MG63 (cell line): ENCODE results near the gene GPS2. TPM values are rescaled to one million over a fixed set of nuclear protein-coding genes. Genes with fewer than 3 reads are reported as not detected.
"Not testable (repeated sequence)": the region's sequence is repeated elsewhere in the genome, so short reads cannot be mapped to it uniquely, and the experiment has no call there.

Experiments used
- DNase-seq: peaks from one replicate; pipeline ENCODE4 v3.0.0-alpha.2; 2020
- H3K27me3 ChIP-seq: fragments of 250-450 bp; sonication (Bioruptor Pico); 2 replicates; pipeline ENCODE4 v1.5.1; 2020; ENCODE audit warnings: mild to moderate bottlenecking, moderate library complexity
- H3K36me3 ChIP-seq: fragments of 250-450 bp; sonication (Bioruptor Pico); 2 replicates; pipeline ENCODE4 v1.5.1; 2020; ENCODE audit warnings: mild to moderate bottlenecking, moderate library complexity
- H3K4me3 ChIP-seq: fragments of 250-450 bp; sonication (Bioruptor Pico); 2 replicates; pipeline ENCODE4 v1.5.1; 2020; ENCODE audit warnings: mild to moderate bottlenecking, moderate library complexity
- H3K9me3 ChIP-seq: fragments of 250-450 bp; sonication (Bioruptor Pico); 2 replicates; pipeline ENCODE4 v1.5.1; 2020; ENCODE audit warnings: mild to moderate bottlenecking, moderate library complexity
- total RNA-seq: library from RNA; depleted of rRNA; stranded (reverse); fragments of >200 nt; shearing (Covaris generic); gene quantifications from 2 replicates; pipeline ENCODE4 v1.2.3, GENCODE V29; 2014; ENCODE audit warnings: low replicate concordance

The GPS2 gene
- total RNA-seq, 1 experiment from 2014 or later = 37.3 TPM

DNA sequence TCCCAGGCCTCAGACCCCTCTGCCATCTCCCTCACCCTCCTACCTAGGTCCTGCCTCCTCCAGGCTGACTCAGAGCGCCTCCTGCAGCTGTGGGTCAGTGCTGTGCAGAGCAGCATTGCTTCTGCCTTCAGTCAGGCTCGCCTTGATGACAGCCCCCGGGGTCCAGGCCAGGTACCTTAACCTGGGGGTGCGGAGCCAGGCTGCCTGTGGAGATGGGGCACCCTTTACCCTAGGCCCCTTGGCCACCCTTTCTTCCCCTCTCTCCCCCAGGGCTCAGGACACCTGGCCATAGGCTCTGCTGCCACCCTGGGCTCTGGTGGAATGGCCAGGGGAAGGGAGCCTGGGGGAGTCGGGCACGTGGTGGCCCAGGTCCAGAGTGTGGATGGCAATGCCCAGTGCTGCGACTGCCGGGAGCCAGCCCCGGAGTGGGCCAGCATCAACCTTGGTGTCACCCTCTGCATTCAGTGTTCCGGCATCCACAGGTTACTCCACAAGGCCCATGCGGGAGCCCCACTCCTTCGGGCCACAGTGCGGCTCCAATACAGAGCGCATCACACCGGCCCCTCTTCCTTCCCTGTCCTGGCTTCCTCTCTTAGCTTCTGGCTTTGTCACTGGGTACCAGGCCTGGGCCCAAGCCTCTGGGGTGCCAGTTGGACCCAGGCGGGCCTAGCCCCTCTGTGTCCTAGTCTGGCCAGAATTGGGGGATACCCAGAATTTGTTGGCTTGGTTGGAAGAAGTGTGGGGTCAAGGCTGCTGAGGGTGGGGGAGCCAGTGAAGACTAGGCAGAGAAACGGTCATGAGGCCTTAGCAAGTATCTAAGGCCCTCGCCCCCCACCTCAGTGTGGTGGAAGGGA lies 31.8 kb upstream of the GPS2 start:
- DNase-seq = no peak
- no peaks in the 10 kb centered on the region for H3K9me3 ChIP-seq
- H3K36me3 ChIP-seq = no peaks in the 10 kb centered on the region
- no peaks in the 10 kb centered on the region for H3K27me3 ChIP-seq
- H3K4me3 ChIP-seq = no peak overlapping the region

DNA sequence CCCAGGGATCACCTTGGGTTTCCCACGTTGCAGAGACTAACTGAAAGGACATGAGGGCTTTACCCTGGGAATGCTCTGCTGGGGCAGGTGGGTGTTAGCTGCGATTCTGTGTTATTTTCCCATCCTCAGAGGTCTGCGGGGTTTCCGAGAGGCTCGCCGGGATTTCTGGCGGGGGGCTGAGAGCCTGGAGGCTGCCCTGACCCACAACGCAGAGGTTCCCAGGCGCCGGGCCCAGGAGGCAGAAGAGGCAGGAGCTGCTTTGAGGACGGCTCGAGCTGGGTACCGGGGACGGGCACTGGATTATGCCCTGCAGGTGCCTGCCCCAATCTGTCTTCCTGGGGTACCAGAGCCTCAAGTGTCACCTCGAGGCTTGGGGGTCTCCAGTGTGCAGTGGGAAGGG lies 28.1 kb upstream of the GPS2 start:
- Histone ChIP-seq H3K36me3 (no peaks in the 10 kb centered on the region), H3K4me3 (no peak overlapping the region), H3K27me3 (no peaks in the 10 kb centered on the region), H3K9me3 (no peaks in the 10 kb centered on the region)
- no peak for DNase-seq

DNA sequence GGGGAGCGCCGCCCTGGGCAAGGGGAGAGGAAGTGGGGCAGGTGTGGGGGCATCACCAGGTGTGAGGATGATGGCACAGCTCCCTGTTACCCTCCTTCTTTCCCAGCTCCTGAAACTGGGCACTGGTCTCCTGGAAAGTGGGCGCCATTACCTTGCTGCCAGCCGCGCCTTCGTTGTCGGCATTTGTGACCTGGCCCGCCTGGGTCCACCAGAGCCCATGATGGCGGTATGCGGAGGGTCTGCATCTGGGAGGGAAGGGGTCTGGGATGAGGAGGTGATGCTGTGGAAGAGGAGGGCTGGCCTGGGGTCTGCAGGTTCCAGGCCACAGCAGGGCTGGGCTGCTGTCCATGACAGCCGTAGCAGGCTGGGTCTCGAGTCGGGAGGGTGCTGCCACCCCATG lies 26.7 kb upstream of the GPS2 start:
- H3K27me3 ChIP-seq = no peaks in the 10 kb centered on the region
- DNase-seq = no peak
- no peaks in the 10 kb centered on the region for H3K36me3 ChIP-seq
- no peaks in the 10 kb centered on the region for H3K9me3 ChIP-seq
- no peak overlapping the region for H3K4me3 ChIP-seq

DNA sequence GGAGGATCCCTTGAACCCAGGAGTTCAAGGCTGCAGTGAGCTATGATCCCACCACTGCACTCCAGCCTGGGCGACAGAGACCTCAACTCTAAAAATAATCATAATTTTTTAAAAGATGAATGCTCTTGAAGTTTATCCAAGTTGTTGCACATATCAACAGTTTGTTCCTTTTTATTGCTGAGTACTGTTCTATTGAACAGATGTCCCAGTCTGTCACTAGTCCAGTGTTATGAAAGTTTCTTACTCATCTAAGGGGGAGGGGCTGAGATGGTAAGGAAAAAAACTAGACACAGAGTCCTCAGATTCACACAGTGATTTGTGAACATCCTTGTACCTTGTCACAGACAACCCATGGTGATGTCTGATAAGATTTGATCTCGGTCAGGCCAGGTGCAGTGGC lies 25.0 kb upstream of the GPS2 start:
- no peaks in the 10 kb centered on the region for H3K36me3 ChIP-seq
- no peaks in the 10 kb centered on the region for H3K9me3 ChIP-seq
- no peak for DNase-seq
- no peaks in the 10 kb centered on the region for H3K27me3 ChIP-seq
- no peak overlapping the region for H3K4me3 ChIP-seq

DNA sequence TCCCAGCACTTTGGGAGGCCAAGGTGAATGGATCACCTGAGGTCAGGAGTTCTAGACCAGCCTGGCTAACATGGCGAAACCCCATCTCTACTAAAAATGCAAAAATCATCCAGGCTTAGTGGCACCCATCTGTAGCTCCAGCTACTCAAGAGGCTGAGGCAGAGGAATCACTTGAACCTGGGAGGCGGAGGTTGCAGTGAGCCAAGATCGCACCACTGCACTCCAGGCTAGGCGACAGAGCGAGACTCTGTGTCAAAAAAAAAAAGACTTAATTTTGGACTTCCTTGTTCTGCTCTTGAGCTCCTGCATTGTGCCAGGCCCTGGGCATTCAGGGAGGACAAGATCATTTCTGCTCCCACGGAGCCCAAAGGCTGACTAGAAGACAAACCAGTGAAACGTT lies 22.4 kb upstream of the GPS2 start:
- not testable (repeated sequence) for H3K27me3 ChIP-seq, H3K9me3 ChIP-seq, H3K4me3 ChIP-seq, DNase-seq, H3K36me3 ChIP-seq

DNA sequence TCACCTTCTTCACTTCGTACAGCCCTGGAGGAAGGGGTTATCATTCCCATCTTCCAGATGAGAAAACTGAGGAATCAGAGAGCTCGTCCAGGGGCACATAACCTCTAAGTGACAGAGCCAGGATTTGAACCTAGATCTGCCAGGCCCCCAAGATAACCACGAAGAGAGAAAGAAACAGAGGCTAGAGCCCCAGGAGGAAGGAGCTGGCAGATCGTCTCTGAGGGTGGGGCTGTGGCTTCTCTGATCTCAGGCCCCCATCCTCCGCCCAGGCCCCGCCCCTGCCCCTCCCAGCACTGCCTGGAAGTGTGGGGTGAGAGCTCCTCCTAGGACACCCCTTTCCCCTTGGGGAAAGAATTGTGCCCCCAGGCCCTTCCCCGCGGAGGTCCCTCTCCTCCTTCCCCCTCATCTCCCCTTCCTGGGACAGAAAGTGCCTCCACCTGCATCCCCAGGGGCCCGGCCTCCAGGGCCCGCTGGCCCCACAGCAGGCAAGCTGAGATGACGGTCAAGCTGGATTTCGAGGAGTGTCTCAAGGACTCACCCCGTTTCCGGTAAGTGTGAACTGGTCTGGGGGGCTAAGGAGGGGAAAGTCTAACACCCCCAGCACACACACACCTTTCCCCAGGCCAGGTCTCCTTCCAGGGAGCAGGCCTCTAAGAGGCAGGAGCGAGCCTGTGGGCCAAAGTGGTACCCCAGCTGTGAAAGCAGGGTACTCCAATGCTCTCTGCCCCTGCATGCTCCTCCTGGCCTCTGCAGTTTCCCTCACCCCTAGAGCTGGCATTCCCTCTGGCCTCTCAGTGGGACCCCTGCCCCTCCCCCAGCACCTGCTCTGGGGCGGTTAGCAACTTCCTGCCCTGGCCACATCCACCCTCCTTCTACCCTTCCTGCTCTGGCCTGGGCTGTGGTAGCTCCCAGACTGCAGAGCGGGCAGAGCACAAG lies 21.3 kb upstream of the GPS2 start, which contains the start of gene ACAP1:
ACAP1 (plus strand) TSS at position 290 of the 936 bp plus-strand sequence; CDS start at position 496, 206 bp downstream.
- Histone ChIP-seq H3K36me3 (no peaks in the 10 kb centered on the region), H3K4me3 (no peak within 1 kb of the TSS), H3K27me3 (no peaks in the 10 kb centered on the region), H3K9me3 (no peaks in the 10 kb centered on the region)
- no peak for DNase-seq

DNA sequence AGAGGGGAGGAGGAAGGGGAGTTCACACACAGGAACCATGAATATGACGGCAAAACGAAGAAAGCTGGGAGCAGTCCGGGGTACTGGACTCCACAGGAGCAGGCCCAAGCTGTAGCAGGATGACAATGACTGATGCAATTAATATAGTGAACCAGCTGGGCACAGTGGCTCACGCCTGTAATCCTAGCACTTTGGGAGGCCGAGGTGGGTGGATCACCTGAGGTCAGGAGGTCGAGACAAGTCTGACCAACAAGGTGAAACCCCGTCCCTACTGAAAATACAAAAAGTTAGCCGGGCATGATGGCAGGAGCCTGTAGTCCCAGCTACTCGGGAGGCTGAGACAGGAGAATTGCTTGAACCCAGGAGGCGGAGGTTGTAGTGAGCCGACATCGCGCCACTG lies 20.6 kb upstream of the GPS2 start:
- not testable (repeated sequence) for DNase-seq, H3K36me3 ChIP-seq, H3K9me3 ChIP-seq, H3K27me3 ChIP-seq, H3K4me3 ChIP-seq

DNA sequence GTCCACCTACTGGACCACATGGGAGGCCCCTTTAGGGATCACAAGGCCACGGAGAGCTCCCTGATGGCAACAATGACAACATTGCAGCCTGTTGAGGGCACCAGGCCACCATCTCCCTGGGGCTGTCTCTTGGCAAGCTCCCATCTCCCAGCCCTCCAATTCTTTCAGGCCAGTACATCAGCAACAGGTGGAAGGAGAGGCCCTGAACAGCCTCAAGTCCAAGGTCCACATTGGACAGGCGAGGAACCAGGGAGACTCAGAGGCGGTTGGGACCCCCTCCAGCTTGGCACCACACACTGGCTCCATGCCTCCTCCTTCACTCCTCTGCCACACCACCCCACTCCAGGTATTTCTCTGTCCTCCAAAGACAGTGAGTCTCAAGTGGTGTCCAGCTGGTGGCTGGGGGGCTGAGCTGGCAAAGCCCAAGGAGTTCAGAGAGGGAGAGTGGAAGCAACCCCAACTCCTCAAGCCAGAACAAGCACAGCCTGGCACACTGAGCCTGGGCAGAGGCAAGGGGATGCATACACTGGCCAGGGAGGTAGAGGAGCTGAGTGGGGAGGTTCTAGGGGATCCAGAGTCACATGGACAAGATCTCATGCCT lies 19.9 kb upstream of the GPS2 start:
- Histone ChIP-seq H3K36me3 (no peaks in the 10 kb centered on the region), H3K9me3 (no peaks in the 10 kb centered on the region), H3K4me3 (no peak overlapping the region), H3K27me3 (no peaks in the 10 kb centered on the region)
- no peak for DNase-seq

DNA sequence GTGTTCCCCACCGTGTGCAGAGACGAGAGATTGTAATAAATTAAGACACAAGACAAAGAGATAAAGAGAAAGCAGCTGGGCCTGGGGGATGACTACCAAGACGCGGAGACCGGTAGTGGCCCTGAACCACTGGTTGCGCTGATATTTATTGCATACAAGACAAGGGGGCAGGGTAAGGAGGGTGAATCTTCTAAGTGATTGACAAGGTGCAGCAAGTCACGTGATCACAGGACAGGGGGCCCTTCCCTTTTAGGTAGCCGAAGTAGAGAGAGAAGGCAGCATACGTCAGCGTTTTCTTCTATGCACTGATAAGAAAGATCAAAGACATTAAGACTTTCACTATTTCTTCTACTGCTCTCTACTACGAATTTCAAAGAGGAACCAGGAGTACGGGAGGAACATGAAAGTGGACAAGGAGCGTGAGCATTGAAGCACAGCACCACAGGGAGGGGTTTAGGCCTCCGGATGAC lies 17.5 kb upstream of the GPS2 start:
- not testable (repeated sequence) for H3K9me3 ChIP-seq, DNase-seq, H3K4me3 ChIP-seq, H3K36me3 ChIP-seq, H3K27me3 ChIP-seq

DNA sequence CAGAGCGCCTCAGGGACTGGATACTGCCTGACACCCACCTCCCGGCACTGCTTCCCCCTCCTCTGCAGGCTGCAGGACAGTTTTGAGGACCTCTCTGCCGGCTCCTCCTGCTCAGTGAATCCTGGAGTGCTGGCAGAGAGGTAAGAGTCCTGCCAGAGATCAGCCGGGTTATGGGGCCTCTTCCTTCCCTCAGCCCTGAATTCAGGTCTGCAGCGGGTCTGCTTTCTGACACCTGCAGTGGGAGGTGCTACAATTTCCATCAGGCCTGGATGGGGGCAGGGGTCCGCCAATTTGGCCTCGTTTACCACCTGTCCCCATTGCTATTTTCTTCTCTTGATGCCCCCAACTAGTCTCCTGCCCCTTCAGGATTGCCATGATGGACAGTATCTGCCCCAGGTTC lies 17.0 kb upstream of the GPS2 start:
- Histone ChIP-seq H3K36me3 (no peaks in the 10 kb centered on the region), H3K9me3 (no peaks in the 10 kb centered on the region), H3K4me3 (no peak overlapping the region), H3K27me3 (no peaks in the 10 kb centered on the region)
- DNase-seq = no peak

DNA sequence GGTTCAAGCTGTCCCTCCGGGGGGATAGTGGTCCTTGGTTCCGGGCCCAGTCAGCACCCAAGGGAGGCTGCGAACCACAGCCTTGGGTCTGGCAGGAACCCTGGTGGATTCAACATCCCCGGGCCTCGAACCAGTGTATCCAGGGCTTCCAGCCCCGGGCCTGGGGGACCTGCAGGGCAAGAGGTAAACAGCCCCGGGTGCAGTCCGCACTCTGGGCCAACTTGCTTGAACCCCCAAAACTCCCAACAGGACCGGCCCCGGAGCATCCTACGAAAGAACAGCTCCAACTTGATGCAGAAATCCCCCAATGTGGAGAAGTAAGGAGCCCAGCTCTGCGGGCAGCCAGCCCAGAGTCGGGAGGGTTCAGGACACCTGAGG lies 15.5 kb upstream of the GPS2 start:
- H3K36me3 ChIP-seq = no peaks in the 10 kb centered on the region
- peak overlapping the region; percentile 76 for H3K4me3 ChIP-seq
- H3K27me3 ChIP-seq = no peaks in the 10 kb centered on the region
- no peaks in the 10 kb centered on the region for H3K9me3 ChIP-seq
- DNase-seq = no peak

DNA sequence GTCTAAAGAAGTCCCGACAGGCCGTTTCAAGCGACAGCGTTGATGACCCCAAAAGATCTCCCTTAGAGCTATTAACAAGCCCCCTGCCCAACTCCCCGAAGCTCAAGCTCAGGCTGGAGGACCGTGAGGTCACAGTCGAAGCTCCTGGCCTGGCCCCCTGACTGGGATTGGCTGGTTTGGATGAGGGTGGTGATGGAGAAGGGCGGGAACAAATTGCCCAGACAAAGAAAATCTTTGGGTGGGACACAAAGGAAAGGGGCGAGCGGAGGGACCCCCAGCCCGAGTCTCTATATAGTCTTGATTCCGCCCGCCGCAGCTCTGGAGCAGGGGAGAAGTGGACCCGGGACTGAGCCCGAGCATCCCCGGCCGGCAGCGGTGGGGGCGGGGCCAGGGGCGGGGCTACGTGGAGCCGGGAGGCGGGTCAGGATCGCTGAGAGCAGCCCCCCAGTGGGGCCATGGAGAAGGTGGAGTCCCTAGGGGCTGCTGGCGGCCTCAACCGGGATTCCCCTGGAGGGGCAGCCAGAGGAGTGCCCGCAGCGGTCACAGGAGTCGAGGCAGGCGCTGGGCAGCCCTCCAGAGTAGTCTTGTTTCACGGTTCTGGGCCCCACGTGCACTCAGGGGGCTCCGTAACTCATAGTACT lies 15.0 kb upstream of the GPS2 start:
- H3K4me3 ChIP-seq = peak overlapping the region; percentile 76
- DNase-seq = peak; percentile 78
- no peaks in the 10 kb centered on the region for H3K9me3 ChIP-seq
- H3K27me3 ChIP-seq = no peaks in the 10 kb centered on the region
- no peaks in the 10 kb centered on the region for H3K36me3 ChIP-seq

DNA sequence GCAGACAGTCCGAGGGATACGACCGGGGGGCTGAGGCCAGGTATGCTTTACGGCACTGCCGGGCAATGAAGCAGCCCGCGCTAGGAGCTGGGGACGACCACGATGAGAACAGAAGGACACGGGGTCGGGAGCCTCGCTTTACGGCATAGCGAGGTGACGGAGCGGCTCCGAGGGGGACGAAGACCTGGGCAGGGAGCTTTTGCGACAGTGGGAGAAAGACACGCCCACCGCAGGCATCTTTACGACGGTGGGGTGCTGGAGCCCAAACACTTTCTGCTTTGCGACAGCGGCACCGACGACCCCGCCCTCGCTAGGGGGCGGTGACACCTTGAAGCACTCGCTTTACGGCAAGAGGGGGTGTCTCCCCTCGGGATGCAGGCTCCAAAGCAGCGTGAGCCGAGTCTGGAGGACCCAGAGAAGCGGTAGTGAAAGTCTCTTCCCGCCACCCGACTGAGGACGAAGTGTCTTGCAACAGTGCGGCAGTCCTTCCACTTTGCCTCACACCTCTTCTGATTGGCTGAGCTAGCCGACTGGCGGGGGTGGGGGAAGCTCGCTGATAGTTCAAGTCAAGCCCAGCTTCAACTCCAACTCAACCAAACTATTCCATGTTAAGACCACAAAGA lies 14.3 kb upstream of the GPS2 start:
- H3K4me3 ChIP-seq = peak overlapping the region; percentile 76
- no peaks in the 10 kb centered on the region for H3K9me3 ChIP-seq
- no peaks in the 10 kb centered on the region for H3K27me3 ChIP-seq
- DNase-seq = peak; percentile 96
- H3K36me3 ChIP-seq = no peaks in the 10 kb centered on the region

DNA sequence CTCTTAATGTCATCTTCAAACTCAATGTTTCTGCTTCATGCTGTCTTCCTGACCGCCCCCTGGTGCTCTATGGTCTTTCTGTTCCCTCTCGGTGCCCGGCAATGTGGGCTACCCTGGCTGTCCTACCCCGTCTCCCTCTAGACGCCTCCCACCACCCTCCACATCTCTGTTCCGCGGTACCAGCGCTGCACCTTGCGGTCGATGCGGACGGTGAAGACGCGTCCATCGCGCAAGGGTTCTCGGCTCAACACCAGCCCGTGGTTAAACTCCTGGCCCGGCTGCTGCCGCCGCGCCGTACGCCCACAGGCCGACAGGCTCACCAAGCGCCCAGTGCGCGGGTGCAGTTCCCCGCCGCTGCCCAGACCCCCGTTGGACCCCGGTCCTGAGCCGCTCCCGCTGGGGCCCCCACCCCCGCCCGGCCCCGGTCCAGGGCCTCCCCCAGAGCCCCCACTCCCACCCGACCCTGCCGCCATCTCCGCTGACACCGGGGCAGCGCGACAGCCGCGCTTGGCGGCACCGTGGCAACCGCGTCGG lies 13.7 kb upstream of the GPS2 start, which contains the start of gene NEURL4:
NEURL4 (minus strand) TSS at position 496 of the 534 bp plus-strand sequence; CDS start at position 473, 23 bp downstream.
- peak within 1 kb of the TSS; percentile 76 for H3K4me3 ChIP-seq

DNA sequence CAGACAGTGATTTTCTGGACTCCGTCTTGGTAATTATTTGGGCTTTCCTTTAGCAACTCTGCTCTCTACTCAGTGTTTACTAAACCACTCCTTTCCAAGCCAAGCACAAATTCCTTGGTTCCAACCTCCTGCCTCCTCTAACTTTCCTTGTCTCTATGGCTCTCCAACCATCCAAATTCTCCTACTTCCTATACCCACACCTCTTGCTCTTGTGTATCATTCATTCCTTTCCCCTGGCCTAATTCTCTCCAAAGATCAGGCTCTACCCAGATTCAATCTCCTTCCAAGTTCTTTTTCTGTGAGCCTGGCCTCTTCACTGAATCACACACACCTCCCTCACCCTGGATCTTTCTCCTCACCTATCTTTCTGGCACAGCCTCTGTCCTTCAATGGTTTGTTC lies 12.8 kb upstream of the GPS2 start:
- no peak for DNase-seq
- no peaks in the 10 kb centered on the region for H3K36me3 ChIP-seq
- H3K9me3 ChIP-seq = no peaks in the 10 kb centered on the region
- H3K4me3 ChIP-seq = peak overlapping the region; percentile 76
- no peaks in the 10 kb centered on the region for H3K27me3 ChIP-seq

More for the DNA sequence above, 13.7 kb upstream of the GPS2 start, which contains the start of gene NEURL4:
- H3K36me3 ChIP-seq = no peaks in the 10 kb centered on the region
- H3K27me3 ChIP-seq = no peaks in the 10 kb centered on the region
- no peaks in the 10 kb centered on the region for H3K9me3 ChIP-seq
- no peak for DNase-seq

DNA sequence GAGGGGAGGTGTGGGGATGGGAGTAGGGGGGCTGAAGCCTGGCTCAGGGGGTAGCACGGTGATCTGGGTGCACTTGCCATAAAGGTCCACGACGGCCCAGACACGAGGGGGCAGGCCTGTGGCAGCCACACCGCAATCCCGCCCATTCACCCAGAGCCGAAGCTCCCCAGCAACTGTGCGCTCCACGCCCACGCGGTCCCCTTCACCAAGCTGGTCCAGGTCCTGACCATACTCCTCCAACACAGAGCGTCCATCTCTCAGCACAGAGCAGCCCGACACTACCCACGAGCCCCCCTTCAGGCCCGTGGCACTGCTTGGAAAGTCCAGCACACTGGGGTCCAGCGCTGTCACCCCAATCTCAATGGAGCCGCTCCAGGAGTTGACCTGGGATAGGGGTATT lies 12.3 kb upstream of the GPS2 start:
- Histone ChIP-seq H3K4me3 (no peak overlapping the region), H3K36me3 (no peaks in the 10 kb centered on the region), H3K27me3 (no peaks in the 10 kb centered on the region), H3K9me3 (no peaks in the 10 kb centered on the region)
- DNase-seq = no peak
